Testis (tissue), 3 donors: ENCODE data around the gene HYCC1. TPM values are rescaled to one million over a fixed set of nuclear protein-coding genes. Genes with fewer than 3 reads are reported as not detected.

Experiments used
- DNase-seq: peaks from one replicate; pipeline ENCODE4 v3.0.0-alpha.2; 2019
- H3K27ac ChIP-seq, 2 donors: fragments of 200-600 bp; sonication (generic); one replicate each; pipeline ENCODE4 v1.5.1; 2019
- H3K27me3 ChIP-seq: fragments of 200-600 bp; sonication (generic); one replicate; pipeline ENCODE4 v1.5.1; 2019
- H3K36me3 ChIP-seq: fragments of 200-600 bp; sonication (generic); one replicate; pipeline ENCODE4 v1.5.1; 2017; ENCODE audit warnings: low read depth; ENCODE audit errors: missing control alignments
- H3K4me1 ChIP-seq: fragments of 200-600 bp; sonication (generic); one replicate; pipeline ENCODE4 v1.5.1; 2019
- H3K4me3 ChIP-seq, 2 donors: fragments of 200-600 bp; sonication (generic); one replicate each; pipeline ENCODE4 v1.5.1; 2017 to 2019
- H3K9me3 ChIP-seq: fragments of 200-600 bp; sonication (generic); one replicate; pipeline ENCODE4 v1.5.1; 2017
- CTCF ChIP-seq, 3 experiments: fragments of 450-650 bp in 2 of 3; fragments of 200-600 bp in 1 of 3; sonication (generic) in 1 of 3; IDR thresholded peaks; one replicate each; pipeline ENCODE4 v1.5.1; 2016 to 2019; ENCODE audit warnings: antibody characterized with exemption in 3 of 3, mild to moderate bottlenecking in 2 of 3, moderate library complexity in 1 of 3
- POLR2A ChIP-seq: fragments of 450-650 bp; IDR thresholded peaks from one replicate; pipeline ENCODE4 v1.6.1; 2017; ENCODE audit warnings: antibody characterized with exemption, mild to moderate bottlenecking, moderate library complexity
- WGBS, 2 donors: methylation state at CpG; one replicate each; pipeline ENCODE4 v1.1.5; 2018; 5-methylcytosine and 5-hydroxymethylcytosine counted together
- intact Hi-C: fragments of 100-400 bp; cut with DNase I; formaldehyde crosslinking; loops from one replicate; pipeline ENCODE4 v1.15.1; 2023; ENCODE audit warnings: low total_unique reads
- polyA plus RNA-seq: library from polyadenylated mRNA; stranded (reverse); fragments of 350-450 nt; fragmentation: Illumina TruSeq; extraction: RNeasy Lipid Tissue Mini Kit (QIAGEN cat#74804); gene quantifications from one replicate; pipeline ENCODE4 v1.2.3, GENCODE V29; 2014; ENCODE audit warnings: low read depth, low replicate concordance; ENCODE audit not compliant: insufficient read depth
- total RNA-seq, 2 donors: library from RNA; depleted of rRNA; stranded (reverse); fragments of >200 nt; gene quantifications; one replicate each; pipeline ENCODE4 v1.2.3, GENCODE V29; 2016

Gene HYCC1
- total and polyA plus RNA-seq, 3 donors from 2014 or later: 19.3 to 43.6 (median 22.0) TPM

DNA sequence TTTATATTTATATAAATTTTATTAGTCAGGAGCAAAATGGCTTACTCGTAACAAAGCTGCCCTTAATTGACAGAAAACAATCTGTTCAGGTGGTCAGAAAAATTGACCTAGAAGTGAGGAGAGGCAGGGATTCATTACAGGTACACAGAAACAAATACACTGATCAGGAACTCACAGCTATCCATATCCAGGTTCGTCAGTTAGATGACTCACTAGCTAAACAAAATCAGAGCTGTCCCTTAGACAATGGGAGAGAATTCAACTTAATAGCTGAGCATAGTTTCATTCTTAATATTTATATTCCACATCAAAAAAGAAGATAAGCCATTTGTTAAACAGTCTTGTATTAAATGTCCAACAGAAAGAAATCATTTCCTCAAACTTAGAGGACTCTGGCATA, 41.7 kb downstream of the HYCC1 start:
- no peaks in the 10 kb centered on the region for H3K36me3 ChIP-seq
- WGBS, 2 donors: 93 to 98% methylated on average over 2 of the region's 2 CpGs
- no peaks in the 10 kb centered on the region for H3K27me3 ChIP-seq
- no peak overlapping the region for H3K27ac ChIP-seq
- no peaks in the 10 kb centered on the region for H3K4me1 ChIP-seq
- intact Hi-C loops: no loop called here
- no peak overlapping the region for H3K4me3 ChIP-seq
- no peaks in the 10 kb centered on the region for H3K9me3 ChIP-seq
- no peak for DNase-seq
- TF ChIP-seq POLR2A (no peak), CTCF (IDR thresholded peaks at IDR 0.05) (no peak)

DNA sequence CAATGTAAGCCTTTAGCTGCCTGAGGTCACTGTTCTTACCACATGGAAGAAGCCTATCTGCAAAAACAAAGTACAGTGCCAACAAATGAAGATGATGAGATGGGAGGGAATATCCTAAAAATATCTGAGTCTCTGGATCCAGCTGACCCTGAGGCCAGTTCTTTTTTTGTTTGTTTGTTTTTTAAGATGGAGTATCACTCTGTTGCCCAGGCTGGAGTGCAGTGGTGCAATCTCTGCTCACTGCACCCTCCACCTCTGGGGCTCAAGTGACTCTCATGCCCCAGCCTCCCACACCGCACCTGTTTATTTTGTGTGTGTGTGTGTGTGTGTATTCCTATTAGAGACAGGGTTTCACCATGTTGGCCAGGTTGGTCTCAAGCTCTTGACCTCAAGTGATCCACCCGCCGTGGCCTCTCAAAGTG, 44.9 kb downstream of the HYCC1 start:
- no peaks in the 10 kb centered on the region for H3K9me3 ChIP-seq
- H3K36me3 ChIP-seq: no peaks in the 10 kb centered on the region
- no peaks in the 10 kb centered on the region for H3K27me3 ChIP-seq
- intact Hi-C loops: no loop called here
- TF ChIP-seq POLR2A: no peak
- H3K4me3 ChIP-seq: no peak overlapping the region
- no peaks in the 10 kb centered on the region for H3K4me1 ChIP-seq
- DNase-seq: peak; percentile 14
- no peak overlapping the region for H3K27ac ChIP-seq
- 71 to 94% methylated on average over 3 of the region's 3 CpGs for WGBS, 2 donors

Other genes starting within 250 kb of the HYCC1 start
- gene TOMM7, start 191.3 kb downstream of the HYCC1 start, total RNA-seq: 100 to 1,000 TPM in 1 of 2 donors, 10 to 100 TPM in 1; 87.7 to 141 TPM
- 499 TPM for gene TOMM7, start 191.3 kb downstream of the HYCC1 start, polyA plus RNA-seq
- 100 to 1,000 TPM in 1 of 2 donors, 10 to 100 TPM in 1; 85.3 to 135 TPM for gene KLHL7, start 91.7 kb upstream of the HYCC1 start, total RNA-seq
- gene KLHL7, start 91.7 kb upstream of the HYCC1 start, polyA plus RNA-seq: 113 TPM
- 10 to 100 TPM; 63.3 to 70.4 TPM for gene NUP42, start 167.9 kb upstream of the HYCC1 start, total RNA-seq
- 66.1 TPM for gene NUP42, start 167.9 kb upstream of the HYCC1 start, polyA plus RNA-seq
- gene GPNMB, start 232.6 kb upstream of the HYCC1 start, total RNA-seq: 10 to 100 TPM; 15.6 to 33.6 TPM
- gene GPNMB, start 232.6 kb upstream of the HYCC1 start, polyA plus RNA-seq: 81.9 TPM